Measurements from ENCODE around the gene APOO.

APOO gene

GRCh38 chrX:23832721-23833120, 75.0 kb downstream of the APOO start:
- Mint-ChIP-seq H3K27ac (no peak overlapping the region), H3K4me3 (no peak overlapping the region), H3K36me3 (peaks cover 2% of the 10 kb centered on the region), H3K27me3 (no peaks in the 10 kb centered on the region), H3K4me1 (no peaks in the 10 kb centered on the region), H3K9me3 (no peaks in the 10 kb centered on the region)
- DNase-seq (ENCODE audit: low spot score in 2 of 2) (no peak), ATAC-seq (ENCODE audit: low read depth) (no peak)

GRCh38 chrX:23828881-23829280, 78.9 kb downstream of the APOO start:
- Mint-ChIP-seq H3K27ac (no peak overlapping the region), H3K4me1 (peaks cover 3% of the 10 kb centered on the region), H3K9me3 (no peaks in the 10 kb centered on the region), H3K4me3 (no peak overlapping the region), H3K27me3 (no peaks in the 10 kb centered on the region), H3K36me3 (peaks cover 2% of the 10 kb centered on the region)
- ATAC-seq (ENCODE audit: low read depth) (no peak), DNase-seq (ENCODE audit: low spot score in 2 of 2) (no peak)

GRCh38 chrX:23826653-23827052, 81.1 kb downstream of the APOO start:
- no peak for ATAC-seq (ENCODE audit: low read depth)
- Mint-ChIP-seq H3K9me3 (no peaks in the 10 kb centered on the region), H3K27me3 (no peaks in the 10 kb centered on the region), H3K36me3 (no peaks in the 10 kb centered on the region), H3K4me1 (peaks cover 3% of the 10 kb centered on the region), H3K4me3 (no peak overlapping the region), H3K27ac (no peak overlapping the region)
- no peak for DNase-seq (ENCODE audit: low spot score in 2 of 2)

GRCh38 chrX:23826216-23826615, 81.5 kb downstream of the APOO start:
- no peak for ATAC-seq (ENCODE audit: low read depth)
- Mint-ChIP-seq H3K9me3 (no peaks in the 10 kb centered on the region), H3K36me3 (no peaks in the 10 kb centered on the region), H3K4me3 (no peak overlapping the region), H3K27me3 (no peaks in the 10 kb centered on the region), H3K27ac (peak overlapping the region; percentile 17), H3K4me1 (peaks cover 3% of the 10 kb centered on the region)
- DNase-seq (ENCODE audit: low spot score in 2 of 2) = no peak

- Mint-ChIP-seq H3K27ac (no peak overlapping the region), H3K27me3 (no peaks in the 10 kb centered on the region), H3K9me3 (no peaks in the 10 kb centered on the region), H3K4me3 (no peak overlapping the region), H3K4me1 (peaks cover 3% of the 10 kb centered on the region), H3K36me3 (no peaks in the 10 kb centered on the region)
- ATAC-seq (ENCODE audit: low read depth) (no peak), DNase-seq (ENCODE audit: low spot score in 2 of 2) (no peak)
Observed at GRCh38 chrX:23825675-23826074, 82.1 kb downstream of the APOO start.

- Mint-ChIP-seq H3K4me3 (no peak overlapping the region), H3K27me3 (no peaks in the 10 kb centered on the region), H3K36me3 (no peaks in the 10 kb centered on the region), H3K27ac (no peak overlapping the region), H3K9me3 (no peaks in the 10 kb centered on the region), H3K4me1 (peaks cover 3% of the 10 kb centered on the region)
- DNase-seq (ENCODE audit: low spot score in 2 of 2) (no peak), ATAC-seq (ENCODE audit: low read depth) (no peak)
Observed at GRCh38 chrX:23822841-23823240, 84.9 kb downstream of the APOO start.

- Mint-ChIP-seq H3K27ac (no peak overlapping the region), H3K27me3 (no peaks in the 10 kb centered on the region), H3K4me3 (no peak overlapping the region), H3K36me3 (no peaks in the 10 kb centered on the region), H3K4me1 (peaks cover 4% of the 10 kb centered on the region), H3K9me3 (no peaks in the 10 kb centered on the region)
- DNase-seq (ENCODE audit: low spot score in 2 of 2) (no peak), ATAC-seq (ENCODE audit: low read depth) (no peak)
Observed at GRCh38 chrX:23822397-23822796, 85.3 kb downstream of the APOO start.

- Mint-ChIP-seq H3K4me3 (no peak overlapping the region), H3K36me3 (no peaks in the 10 kb centered on the region), H3K27me3 (no peaks in the 10 kb centered on the region), H3K27ac (no peak overlapping the region), H3K4me1 (peaks cover 8% of the 10 kb centered on the region), H3K9me3 (no peaks in the 10 kb centered on the region)
- no peak for DNase-seq (ENCODE audit: low spot score in 2 of 2)
- ATAC-seq (ENCODE audit: low read depth) = no peak
Observed at GRCh38 chrX:23821847-23822246, 85.9 kb downstream of the APOO start.

- Mint-ChIP-seq H3K9me3 (no peaks in the 10 kb centered on the region), H3K36me3 (no peaks in the 10 kb centered on the region), H3K27me3 (no peaks in the 10 kb centered on the region), H3K4me1 (peaks cover 5% of the 10 kb centered on the region), H3K27ac (no peak overlapping the region), H3K4me3 (no peak overlapping the region)
- ATAC-seq (ENCODE audit: low read depth) (no peak), DNase-seq (ENCODE audit: low spot score in 2 of 2) (no peak)
Observed at GRCh38 chrX:23820235-23820782, 87.4 kb downstream of the APOO start.

GRCh38 chrX:23819385-23820234, 88.1 kb downstream of the APOO start:
- ATAC-seq (ENCODE audit: low read depth) = no peak
- H3K9me3 Mint-ChIP-seq = no peaks in the 10 kb centered on the region
- no peak overlapping the region for H3K27ac Mint-ChIP-seq
- no peaks in the 10 kb centered on the region for H3K27me3 Mint-ChIP-seq
- peaks cover 5% of the 10 kb centered on the region for H3K4me1 Mint-ChIP-seq
- DNase-seq (ENCODE audit: low spot score in 2 of 2) = no peak
- no peak overlapping the region for H3K4me3 Mint-ChIP-seq
- no peaks in the 10 kb centered on the region for H3K36me3 Mint-ChIP-seq

GRCh38 chrX:23817979-23818336, 89.8 kb downstream of the APOO start:
- no peaks in the 10 kb centered on the region for H3K9me3 Mint-ChIP-seq
- peak overlapping the region; percentile 80 for H3K27ac Mint-ChIP-seq
- ATAC-seq (ENCODE audit: low read depth) (no peak), DNase-seq (ENCODE audit: low spot score in 2 of 2) (no peak)
- H3K36me3 Mint-ChIP-seq = no peaks in the 10 kb centered on the region
- H3K4me3 Mint-ChIP-seq = no peak overlapping the region
- H3K27me3 Mint-ChIP-seq = no peaks in the 10 kb centered on the region
- peaks cover 5% of the 10 kb centered on the region for H3K4me1 Mint-ChIP-seq

GRCh38 chrX:23816179-23816578, 91.6 kb downstream of the APOO start:
- peaks cover 8% of the 10 kb centered on the region for H3K4me1 Mint-ChIP-seq
- DNase-seq (ENCODE audit: low spot score in 2 of 2) = no peak
- no peaks in the 10 kb centered on the region for H3K27me3 Mint-ChIP-seq
- H3K36me3 Mint-ChIP-seq = no peaks in the 10 kb centered on the region
- no peak overlapping the region for H3K27ac Mint-ChIP-seq
- H3K4me3 Mint-ChIP-seq = no peak overlapping the region
- no peaks in the 10 kb centered on the region for H3K9me3 Mint-ChIP-seq
- no peak for ATAC-seq (ENCODE audit: low read depth)

GRCh38 chrX:23815376-23815775, 92.4 kb downstream of the APOO start:
- Mint-ChIP-seq H3K36me3 (no peaks in the 10 kb centered on the region), H3K9me3 (no peaks in the 10 kb centered on the region), H3K27me3 (no peaks in the 10 kb centered on the region), H3K4me1 (peaks cover 10% of the 10 kb centered on the region), H3K27ac (no peak overlapping the region), H3K4me3 (no peak overlapping the region)
- DNase-seq (ENCODE audit: low spot score in 2 of 2) (no peak), ATAC-seq (ENCODE audit: low read depth) (no peak)

- no peak for ATAC-seq (ENCODE audit: low read depth)
- no peak for DNase-seq (ENCODE audit: low spot score in 2 of 2)
- no peak overlapping the region for H3K4me3 Mint-ChIP-seq
- H3K27ac Mint-ChIP-seq = no peak overlapping the region
- H3K36me3 Mint-ChIP-seq = no peaks in the 10 kb centered on the region
- H3K27me3 Mint-ChIP-seq = no peaks in the 10 kb centered on the region
- peaks cover 10% of the 10 kb centered on the region for H3K4me1 Mint-ChIP-seq
- no peaks in the 10 kb centered on the region for H3K9me3 Mint-ChIP-seq
Observed at GRCh38 chrX:23813808-23814207, 93.9 kb downstream of the APOO start.

- no peaks in the 10 kb centered on the region for H3K9me3 Mint-ChIP-seq
- no peak overlapping the region for H3K27ac Mint-ChIP-seq
- H3K27me3 Mint-ChIP-seq = no peaks in the 10 kb centered on the region
- no peaks in the 10 kb centered on the region for H3K36me3 Mint-ChIP-seq
- peak overlapping the region; percentile 47 for H3K4me3 Mint-ChIP-seq
- ATAC-seq (ENCODE audit: low read depth) = no peak
- H3K4me1 Mint-ChIP-seq = peaks cover 5% of the 10 kb centered on the region
- DNase-seq (ENCODE audit: low spot score in 2 of 2) = no peak
Observed at GRCh38 chrX:23811656-23812055, 96.1 kb downstream of the APOO start.

All from memory B cell (primary cell).